ENCODE data around the gene NAT9. TPM values are rescaled to one million over a fixed set of nuclear protein-coding genes. Genes with fewer than 3 reads are reported as not detected.

The NAT9 gene
- total RNA-seq, 1 donor from 2014 or later: 67.8 TPM

- peak; percentile 68 for DNase-seq
- Mint-ChIP-seq H3K4me3 (ENCODE audit: unreplicated experiment) (peak overlapping the region; percentile 65), H3K27ac (ENCODE audit: unreplicated experiment) (no peak overlapping the region), H3K9me3 (ENCODE audit: unreplicated experiment) (peaks cover 5% of the 10 kb centered on the region), H3K36me3 (ENCODE audit: unreplicated experiment) (no peaks in the 10 kb centered on the region), H3K27me3 (ENCODE audit: unreplicated experiment) (peaks cover 9% of the 10 kb centered on the region), H3K4me1 (ENCODE audit: low read depth, unreplicated experiment) (no peaks in the 10 kb centered on the region)
- TF ChIP-seq CTCF (IDR thresholded peaks at IDR 0.05; ENCODE audit: partially characterized antibody, unreplicated experiment): peak; percentile 34
Observed at GRCh38 chr17:74737299-74738050, 38.7 kb downstream of the NAT9 start.

GRCh38 chr17:74736513-74737298 lies 39.4 kb downstream of the NAT9 start, which contains the start of gene RAB37:
TSS of gene RAB37 (plus strand) at chr17:74737256. CDS start at chr17:74737273, 17 bp downstream.
- H3K4me1 Mint-ChIP-seq (ENCODE audit: low read depth, unreplicated experiment): no peaks in the 10 kb centered on the region
- TF ChIP-seq CTCF (IDR thresholded peaks at IDR 0.05; ENCODE audit: partially characterized antibody, unreplicated experiment): peak; percentile 8
- H3K9me3 Mint-ChIP-seq (ENCODE audit: unreplicated experiment): peaks cover 5% of the 10 kb centered on the region
- H3K4me3 Mint-ChIP-seq (ENCODE audit: unreplicated experiment): peak within 1 kb of the TSS; percentile 70
- no peak within 1 kb of the TSS for H3K27ac Mint-ChIP-seq (ENCODE audit: unreplicated experiment)
- H3K36me3 Mint-ChIP-seq (ENCODE audit: unreplicated experiment): no peaks in the 10 kb centered on the region
- peak; percentile 50 for DNase-seq
- peaks cover 9% of the 10 kb centered on the region for H3K27me3 Mint-ChIP-seq (ENCODE audit: unreplicated experiment)

GRCh38 chr17:74734256-74734655 lies 41.9 kb downstream of the NAT9 start:
- no peak overlapping the region for H3K27ac Mint-ChIP-seq (ENCODE audit: unreplicated experiment)
- H3K4me3 Mint-ChIP-seq (ENCODE audit: unreplicated experiment): no peak overlapping the region
- DNase-seq: no peak
- H3K4me1 Mint-ChIP-seq (ENCODE audit: low read depth, unreplicated experiment): no peaks in the 10 kb centered on the region
- no peaks in the 10 kb centered on the region for H3K36me3 Mint-ChIP-seq (ENCODE audit: unreplicated experiment)
- peaks cover 6% of the 10 kb centered on the region for H3K9me3 Mint-ChIP-seq (ENCODE audit: unreplicated experiment)
- no peak for TF ChIP-seq CTCF (IDR thresholded peaks at IDR 0.05; ENCODE audit: partially characterized antibody, unreplicated experiment)
- peaks cover 10% of the 10 kb centered on the region for H3K27me3 Mint-ChIP-seq (ENCODE audit: unreplicated experiment)

GRCh38 chr17:74733365-74734122 lies 42.6 kb downstream of the NAT9 start:
- DNase-seq: no peak
- peaks cover 6% of the 10 kb centered on the region for H3K27me3 Mint-ChIP-seq (ENCODE audit: unreplicated experiment)
- no peaks in the 10 kb centered on the region for H3K36me3 Mint-ChIP-seq (ENCODE audit: unreplicated experiment)
- TF ChIP-seq CTCF (IDR thresholded peaks at IDR 0.05; ENCODE audit: partially characterized antibody, unreplicated experiment): no peak
- no peak overlapping the region for H3K27ac Mint-ChIP-seq (ENCODE audit: unreplicated experiment)
- no peak overlapping the region for H3K4me3 Mint-ChIP-seq (ENCODE audit: unreplicated experiment)
- peaks cover 3% of the 10 kb centered on the region for H3K9me3 Mint-ChIP-seq (ENCODE audit: unreplicated experiment)
- H3K4me1 Mint-ChIP-seq (ENCODE audit: low read depth, unreplicated experiment): no peaks in the 10 kb centered on the region

Measured in glutamatergic neuron (in vitro differentiated cells).